ENCODE results near the gene AIF1L. TPM values are rescaled to one million over a fixed set of nuclear protein-coding genes. Genes with fewer than 3 reads are reported as not detected.

Gene AIF1L
- total RNA-seq, 2 experiments from 2014 or later: not detected

DNA sequence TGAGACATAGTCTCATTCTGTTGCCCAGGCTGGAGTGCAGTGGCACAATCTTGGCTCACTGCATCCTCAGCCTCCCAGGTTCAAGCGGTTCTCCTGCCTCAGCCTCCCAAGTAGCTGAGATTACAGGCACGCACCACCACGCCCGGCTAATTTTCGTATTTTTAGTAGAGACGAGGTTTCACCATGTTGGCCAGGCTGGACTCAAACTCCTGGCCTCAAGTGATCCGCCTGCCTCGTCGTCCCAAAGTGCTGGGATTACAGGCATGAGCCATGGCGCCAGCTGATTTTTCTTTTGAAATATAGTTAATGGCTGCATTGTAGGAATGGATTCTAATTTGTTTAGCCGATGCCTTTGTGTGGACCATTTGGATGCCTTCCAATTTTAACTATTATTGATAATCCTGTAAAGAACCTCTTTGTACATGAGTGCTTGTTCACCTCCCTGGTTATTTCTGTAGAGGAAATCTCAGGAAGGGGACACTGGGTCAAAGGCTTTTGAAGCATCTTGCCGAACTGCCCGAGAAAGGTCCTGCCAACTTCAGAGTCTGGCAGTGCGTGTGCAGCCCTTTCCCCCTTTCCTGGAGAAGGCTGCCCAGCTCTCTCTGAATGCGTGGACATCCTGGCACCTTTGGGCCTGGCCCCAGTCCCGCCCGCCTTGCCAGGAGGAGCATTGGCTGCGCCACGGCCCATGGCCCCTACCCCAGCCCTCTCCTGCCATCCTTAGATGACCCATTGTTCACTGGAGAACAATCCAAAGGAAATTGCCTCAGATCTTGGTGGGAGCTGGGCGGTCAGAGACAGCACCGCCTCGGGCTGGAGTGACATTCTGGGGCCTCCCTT, 20.2 kb downstream of the AIF1L start:
- TF ChIP-seq, protein P1, sequence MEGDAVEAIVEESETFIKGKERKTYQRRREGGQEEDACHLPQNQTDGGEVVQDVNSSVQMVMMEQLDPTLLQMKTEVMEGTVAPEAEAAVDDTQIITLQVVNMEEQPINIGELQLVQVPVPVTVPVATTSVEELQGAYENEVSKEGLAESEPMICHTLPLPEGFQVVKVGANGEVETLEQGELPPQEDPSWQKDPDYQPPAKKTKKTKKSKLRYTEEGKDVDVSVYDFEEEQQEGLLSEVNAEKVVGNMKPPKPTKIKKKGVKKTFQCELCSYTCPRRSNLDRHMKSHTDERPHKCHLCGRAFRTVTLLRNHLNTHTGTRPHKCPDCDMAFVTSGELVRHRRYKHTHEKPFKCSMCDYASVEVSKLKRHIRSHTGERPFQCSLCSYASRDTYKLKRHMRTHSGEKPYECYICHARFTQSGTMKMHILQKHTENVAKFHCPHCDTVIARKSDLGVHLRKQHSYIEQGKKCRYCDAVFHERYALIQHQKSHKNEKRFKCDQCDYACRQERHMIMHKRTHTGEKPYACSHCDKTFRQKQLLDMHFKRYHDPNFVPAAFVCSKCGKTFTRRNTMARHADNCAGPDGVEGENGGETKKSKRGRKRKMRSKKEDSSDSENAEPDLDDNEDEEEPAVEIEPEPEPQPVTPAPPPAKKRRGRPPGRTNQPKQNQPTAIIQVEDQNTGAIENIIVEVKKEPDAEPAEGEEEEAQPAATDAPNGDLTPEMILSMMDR (conservative IDR thresholded peaks at IDR 0.05; ENCODE audit: low read length): no peak
- TF ChIP-seq EZH2phosphoT487 (IDR thresholded peaks at IDR 0.05; ENCODE audit: borderline replicate concordance, low read depth, low read length): no peak
- Histone ChIP-seq H3K4me3 (ENCODE audit: low read depth, low read length, poor library complexity, severe bottlenecking) (no peak overlapping the region), H2AFZ (ENCODE audit: low read length) (no peak overlapping the region), H3K4me2 (ENCODE audit: low read length) (no peak overlapping the region), H3K79me2 (ENCODE audit: insufficient read depth, low read depth, low read length) (no peaks in the 10 kb centered on the region), H3K9me3 (ENCODE audit: low read length) (no peaks in the 10 kb centered on the region), H3K9me2 (ENCODE audit: insufficient read depth, low read length) (no peaks in the 10 kb centered on the region), H3K4me1 (ENCODE audit: insufficient read depth, low read length, poor library complexity, severe bottlenecking) (no peaks in the 10 kb centered on the region), H3K36me3 (ENCODE audit: insufficient read depth, low read length) (no peaks in the 10 kb centered on the region), H4K20me1 (ENCODE audit: insufficient read depth, low read length) (no peaks in the 10 kb centered on the region), H3K27ac (ENCODE audit: low read depth, low read length, poor library complexity, severe bottlenecking) (no peak overlapping the region)
- no peak for DNase-seq (ENCODE audit: low spot score)
- intact Hi-C loops (cut with micrococcal nuclease; ENCODE audit: unreplicated experiment): no loop called here
- BruUV-seq (replicated peaks): no TSS peak
- CTCF ChIA-PET (ENCODE audit: unreplicated experiment): no interaction called here
- POLR2A ChIA-PET: no interaction called here

GRCh38 chr9:131117121-131117761, 20.9 kb downstream of the AIF1L start:
- TF ChIP-seq, protein P1 (conservative IDR thresholded peaks at IDR 0.05; ENCODE audit: low read length): no peak
- no peak for TF ChIP-seq EZH2phosphoT487 (IDR thresholded peaks at IDR 0.05; ENCODE audit: borderline replicate concordance, low read depth, low read length)
- intact Hi-C loops (cut with micrococcal nuclease; ENCODE audit: unreplicated experiment): no loop called here
- BruUV-seq (replicated peaks): no TSS peak
- POLR2A ChIA-PET: interaction anchor here (0.5 kb wide), 1 partner anchor 9 kb away, joined by 3 read pairs; no protein-coding TSS in a partner anchor
- no peak overlapping the region for H3K4me2 ChIP-seq (ENCODE audit: low read length)
- no peak for DNase-seq (ENCODE audit: low spot score)
- CTCF ChIA-PET (ENCODE audit: unreplicated experiment): no interaction called here
- no peaks in the 10 kb centered on the region for H3K79me2 ChIP-seq (ENCODE audit: insufficient read depth, low read depth, low read length)
- no peak overlapping the region for H2AFZ ChIP-seq (ENCODE audit: low read length)
- no peaks in the 10 kb centered on the region for H3K4me1 ChIP-seq (ENCODE audit: insufficient read depth, low read length, poor library complexity, severe bottlenecking)
- H3K36me3 ChIP-seq (ENCODE audit: insufficient read depth, low read length): no peaks in the 10 kb centered on the region
- no peak overlapping the region for H3K4me3 ChIP-seq (ENCODE audit: low read depth, low read length, poor library complexity, severe bottlenecking)
- H4K20me1 ChIP-seq (ENCODE audit: insufficient read depth, low read length): no peaks in the 10 kb centered on the region
- H3K9me3 ChIP-seq (ENCODE audit: low read length): no peaks in the 10 kb centered on the region
- H3K9me2 ChIP-seq (ENCODE audit: insufficient read depth, low read length): no peaks in the 10 kb centered on the region
- H3K27ac ChIP-seq (ENCODE audit: low read depth, low read length, poor library complexity, severe bottlenecking): no peak overlapping the region

DNA sequence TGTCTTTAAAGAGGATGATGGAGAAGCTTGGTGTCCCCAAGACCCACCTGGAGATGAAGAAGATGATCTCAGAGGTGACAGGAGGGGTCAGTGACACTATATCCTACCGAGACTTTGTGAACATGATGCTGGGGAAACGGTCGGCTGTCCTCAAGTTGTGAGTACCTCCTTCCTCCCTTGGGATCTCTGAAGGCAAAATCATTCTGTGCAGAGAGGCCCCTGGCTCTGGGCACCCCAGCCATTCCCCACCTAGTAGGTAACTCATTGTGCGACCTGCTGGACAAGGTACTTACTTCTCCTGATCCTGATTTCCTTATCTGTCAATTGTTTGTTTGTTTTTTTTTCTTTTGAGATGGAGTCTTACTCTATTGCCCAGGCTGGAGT, 21.4 kb downstream of the AIF1L start:
- TF ChIP-seq, protein P1 (conservative IDR thresholded peaks at IDR 0.05; ENCODE audit: low read length): no peak
- TF ChIP-seq EZH2phosphoT487 (IDR thresholded peaks at IDR 0.05; ENCODE audit: borderline replicate concordance, low read depth, low read length): no peak
- ChIA-PET POLR2A (interaction anchor here (0.7 kb wide), 1 partner anchor 8 kb away, joined by 3 read pairs; no protein-coding TSS in a partner anchor), CTCF (ENCODE audit: unreplicated experiment) (no interaction called here)
- no TSS peak for BruUV-seq (replicated peaks)
- Histone ChIP-seq H3K9me3 (ENCODE audit: low read length) (no peaks in the 10 kb centered on the region), H3K4me3 (ENCODE audit: low read depth, low read length, poor library complexity, severe bottlenecking) (no peak overlapping the region), H2AFZ (ENCODE audit: low read length) (no peak overlapping the region), H3K4me1 (ENCODE audit: insufficient read depth, low read length, poor library complexity, severe bottlenecking) (no peaks in the 10 kb centered on the region), H3K9me2 (ENCODE audit: insufficient read depth, low read length) (no peaks in the 10 kb centered on the region), H3K4me2 (ENCODE audit: low read length) (no peak overlapping the region), H3K36me3 (ENCODE audit: insufficient read depth, low read length) (no peaks in the 10 kb centered on the region), H4K20me1 (ENCODE audit: insufficient read depth, low read length) (no peaks in the 10 kb centered on the region), H3K27ac (ENCODE audit: low read depth, low read length, poor library complexity, severe bottlenecking) (no peak overlapping the region), H3K79me2 (ENCODE audit: insufficient read depth, low read depth, low read length) (no peaks in the 10 kb centered on the region)
- no peak for DNase-seq (ENCODE audit: low spot score)
- intact Hi-C loops (cut with micrococcal nuclease; ENCODE audit: unreplicated experiment): no loop called here

Measured in OCI-LY7 (cell line).